Fibroblast of lung (primary cell): ENCODE measurements around the gene GPR180.

ENCODE experiments used
- CTCF ChIP-seq, 2 donors: IDR thresholded peaks in 1 of 2; conservative IDR thresholded peaks in 1 of 2; 1 replicate in 1 of 2; 2 replicates in 1 of 2; pipeline ENCODE4 v1.5.1; 2011 to 2012; ENCODE audit warnings: low read length in 2 of 2, control low read depth in 1 of 2, inconsistent platforms in 1 of 2, low read depth in 1 of 2, mild to moderate bottlenecking in 1 of 2
- EZH2 ChIP-seq: IDR thresholded peaks from 2 replicates; pipeline ENCODE4 v1.5.1; 2012; ENCODE audit warnings: low read length, control low read depth, mild to moderate bottlenecking; ENCODE audit errors: missing control alignments

- TF ChIP-seq CTCF (conservative IDR thresholded peaks at IDR 0.05 in 1 of 2, IDR thresholded peaks at IDR 0.05 in 1 of 2; ENCODE audit: low read depth in 1 of 2, low read length in 2 of 2) (no peak), EZH2 (no peak)
Measured at GRCh38 chr13:94612050-94612449, 10.4 kb downstream of the GPR180 start.
